Measurements from ENCODE around the gene CAPN2.

CAPN2 gene

GRCh38 chr1:223819730-223820514 lies 107.6 kb downstream of the CAPN2 start (continued):
- TF ChIP-seq ZFHX2 (tag by site-specific recombination; conservative IDR thresholded peaks at IDR 0.05) (no peak), ZBTB20 (tag by site-specific recombination; IDR thresholded peaks at IDR 0.05) (peak; percentile 71), TRIM28 (IDR thresholded peaks at IDR 0.05; ENCODE audit: borderline replicate concordance, low read length) (peak; percentile 86), ZNF518A (tag by site-specific recombination; conservative IDR thresholded peaks at IDR 0.05; ENCODE audit: low read depth) (peak; percentile 63), ZNF266 (tag by site-specific recombination; IDR thresholded peaks at IDR 0.05; ENCODE audit: low read depth) (no peak), ELK4 (IDR thresholded peaks at IDR 0.05; ENCODE audit: borderline replicate concordance, low read depth, low read length) (no peak), WT1 (tag by site-specific recombination; IDR thresholded peaks at IDR 0.05) (peak; percentile 90), BCL11A (tag by site-specific recombination; IDR thresholded peaks at IDR 0.05; ENCODE audit: low read depth) (peak; percentile 64; the same call in 1 of the 2 replicates), OVOL3 (tag by site-specific recombination; IDR thresholded peaks at IDR 0.05) (peak; percentile 50; the same call in 1 of the 2 replicates), ZNF121 (tag by site-specific recombination; IDR thresholded peaks at IDR 0.05) (no peak), ZNF324 (tag by site-specific recombination; IDR thresholded peaks at IDR 0.05) (peak; percentile 95), ZIC2 (tag by site-specific recombination; IDR thresholded peaks at IDR 0.05) (no peak), ZNF366 (tag by site-specific recombination; conservative IDR thresholded peaks at IDR 0.05) (peak; percentile 91), ZNF140 (tag by site-specific recombination; IDR thresholded peaks at IDR 0.05) (no peak), ZNF184 (tag by site-specific recombination; IDR thresholded peaks at IDR 0.05) (peak; percentile 95), ZNF302 (tag by site-specific recombination; IDR thresholded peaks at IDR 0.05; ENCODE audit: low read depth) (0 out of 2 replicates have a peak, but pooled peaks have one; percentile 18), ZNF704 (tag by site-specific recombination; IDR thresholded peaks at IDR 0.05) (no peak), KLF17 (tag by site-specific recombination; IDR thresholded peaks at IDR 0.05) (peak; percentile 89), ZBTB17 (tag by site-specific recombination; IDR thresholded peaks at IDR 0.05) (peak; percentile 33; the same call in 1 of the 2 replicates), ZNF585B (tag by site-specific recombination; IDR thresholded peaks at IDR 0.05) (no peak), CTCF (tag by site-specific recombination; IDR thresholded peaks at IDR 0.05) (no peak), ZNF354C (tag by site-specific recombination; IDR thresholded peaks at IDR 0.05; ENCODE audit: borderline replicate concordance, low read depth) (no peak), ZNF555 (tag by site-specific recombination; conservative IDR thresholded peaks at IDR 0.05) (no peak), ZNF169 (tag by site-specific recombination; IDR thresholded peaks at IDR 0.05) (no peak), ZNF174 (tag by site-specific recombination; IDR thresholded peaks at IDR 0.05) (no peak), SP2 (tag by site-specific recombination; IDR thresholded peaks at IDR 0.05) (no peak), ATF2 (tag by site-specific recombination; IDR thresholded peaks at IDR 0.05; ENCODE audit: low read depth) (peak; percentile 97), ZNF19 (tag by site-specific recombination; IDR thresholded peaks at IDR 0.05; ENCODE audit: low read depth) (0 out of 2 replicates have a peak, but pooled peaks have one; percentile 4), ZNF132 (tag by site-specific recombination; IDR thresholded peaks at IDR 0.05; ENCODE audit: borderline replicate concordance) (no peak)

All from HEK293 (cell line).